OCI-LY7 (cell line): ENCODE measurements around the gene PPCDC. TPM values are rescaled to one million over a fixed set of nuclear protein-coding genes. Genes with fewer than 3 reads are reported as not detected.

ENCODE experiments used
- BruUV-seq: library from RNA; stranded (reverse); fragments of 400-500 nt; replicated peaks from 2 replicates; lab custom pipeline; 2021; lab: Mats Ljungman, UMichigan
- CTCF ChIA-PET: fragments of 300-600 bp; sonication (Branson Sonifier 250); formaldehyde crosslinking; loops from one replicate; lab custom pipeline; 2022; ENCODE audit warnings: antibody characterized with exemption; ENCODE audit not compliant: unreplicated experiment; lab: Charles Lee
- POLR2A ChIA-PET: fragments of 300-600 bp; sonication (Branson Sonifier 250); formaldehyde crosslinking; loops from one replicate; lab custom pipeline; 2022; ENCODE audit warnings: antibody characterized with exemption; lab: Charles Lee
- DNase-seq: peaks from one replicate; pipeline ENCODE4 v3.0.0-alpha.2; 2015; ENCODE audit warnings: low spot score
- H2AFZ ChIP-seq: fragments of 200-600 bp; sonication (generic), shearing (Covaris generic); 2 replicates; pipeline ENCODE4 v1.6.1; 2014; ENCODE audit warnings: mild to moderate bottlenecking, antibody characterized with exemption, low read length, moderate library complexity
- H3K27ac ChIP-seq: fragments of 200-600 bp; sonication (generic); 2 replicates; pipeline ENCODE4 v1.5.1; 2014; ENCODE audit warnings: mixed run types, low read depth, mild to moderate bottlenecking, moderate library complexity, low read length, inconsistent platforms; ENCODE audit not compliant: poor library complexity, severe bottlenecking
- H3K36me3 ChIP-seq: fragments of 200-600 bp; sonication (generic); 2 replicates; pipeline ENCODE4 v1.6.1; 2014; ENCODE audit warnings: mild to moderate bottlenecking, antibody characterized with exemption, low read length, moderate library complexity, mixed read lengths; ENCODE audit not compliant: insufficient read depth
- H3K4me1 ChIP-seq: fragments of 200-600 bp; sonication (generic); 2 replicates; pipeline ENCODE4 v1.5.1; 2014; ENCODE audit warnings: mild to moderate bottlenecking, low read length; ENCODE audit not compliant: insufficient read depth, poor library complexity, severe bottlenecking
- H3K4me2 ChIP-seq: fragments of 200-600 bp; sonication (generic); 2 replicates; pipeline ENCODE4 v1.6.1; 2014; ENCODE audit warnings: mild to moderate bottlenecking, low read length
- H3K4me3 ChIP-seq: fragments of 200-600 bp; sonication (generic); 2 replicates; pipeline ENCODE4 v1.5.1; 2014; ENCODE audit warnings: mild to moderate bottlenecking, low read depth, low read length; ENCODE audit not compliant: poor library complexity, severe bottlenecking
- H3K79me2 ChIP-seq: fragments of 200-600 bp; sonication (generic); 2 replicates; pipeline ENCODE4 v1.6.1; 2016; ENCODE audit warnings: low read depth, mild to moderate bottlenecking, low read length, moderate library complexity, mixed read lengths; ENCODE audit not compliant: insufficient read depth
- H3K9me2 ChIP-seq: fragments of 200-600 bp; sonication (generic); 2 replicates; pipeline ENCODE4 v1.6.1; 2016; ENCODE audit warnings: mild to moderate bottlenecking, low read length, mixed read lengths; ENCODE audit not compliant: insufficient read depth
- H3K9me3 ChIP-seq: fragments of 200-600 bp; sonication (generic); 2 replicates; pipeline ENCODE4 v1.6.1; 2014; ENCODE audit warnings: mild to moderate bottlenecking, mixed run types, low read length, mixed read lengths
- H4K20me1 ChIP-seq: fragments of 200-600 bp; sonication (generic); 2 replicates; pipeline ENCODE4 v1.6.1; 2014; ENCODE audit warnings: mild to moderate bottlenecking, antibody characterized with exemption, low read length, moderate library complexity, mixed read lengths; ENCODE audit not compliant: insufficient read depth
- CTCF ChIP-seq: fragments of 200-600 bp; sonication (generic); conservative IDR thresholded peaks from 2 replicates; pipeline ENCODE4 v1.5.1; 2014; ENCODE audit warnings: mild to moderate bottlenecking, antibody characterized with exemption, low read length, moderate library complexity, mixed read lengths
- EZH2phosphoT487 ChIP-seq: fragments of 200-600 bp; sonication (generic); IDR thresholded peaks from 2 replicates; pipeline ENCODE4 v1.6.1; 2018; ENCODE audit warnings: low read depth, borderline replicate concordance, mild to moderate bottlenecking, mixed run types, antibody characterized with exemption, low read length, moderate library complexity, mixed read lengths
- intact Hi-C: fragments of 100-400 bp; cut with micrococcal nuclease; formaldehyde crosslinking; loops from one replicate; pipeline ENCODE4 v1.10.0; 2022; ENCODE audit not compliant: unreplicated experiment
- total RNA-seq, 2 experiments: library from RNA; depleted of rRNA in 1 of 2; stranded (reverse); fragments of >200 nt in 1 of 2; shearing (Covaris generic) in 1 of 2; gene quantifications; 2 replicates each; pipeline ENCODE4 v1.2.3, GENCODE V29; 2014 to 2022

Gene PPCDC
- total RNA-seq, 2 experiments from 2014 or later: 44.3 to 48.3 TPM

- Histone ChIP-seq H2AFZ (no peak overlapping the region), H3K27ac (no peak overlapping the region), H3K4me1 (peaks cover 21% of the 10 kb centered on the region), H3K9me3 (no peaks in the 10 kb centered on the region), H3K9me2 (no peaks in the 10 kb centered on the region), H3K4me2 (no peak overlapping the region), H3K79me2 (no peaks in the 10 kb centered on the region), H3K4me3 (no peak overlapping the region), H3K36me3 (peaks cover 65% of the 10 kb centered on the region), H4K20me1 (no peaks in the 10 kb centered on the region)
- no peak for TF ChIP-seq CTCF
- no peak for TF ChIP-seq EZH2phosphoT487
- no TSS peak for BruUV-seq
- DNase-seq: no peak
- intact Hi-C loops: no loop called here
- ChIA-PET POLR2A (interaction anchor here (0.8 kb wide), 1 partner anchor 28 kb away, joined by 3 read pairs; no protein-coding TSS in a partner anchor), CTCF (no interaction called here)
Observed at GRCh38 chr15:75036212-75036616, 12.8 kb downstream of the PPCDC start.

GRCh38 chr15:75037685-75038084 lies 14.3 kb downstream of the PPCDC start:
- intact Hi-C loops: no loop called here
- no peaks in the 10 kb centered on the region for H4K20me1 ChIP-seq
- H3K9me2 ChIP-seq: no peaks in the 10 kb centered on the region
- H3K27ac ChIP-seq: no peak overlapping the region
- peaks cover 65% of the 10 kb centered on the region for H3K36me3 ChIP-seq
- H3K9me3 ChIP-seq: no peaks in the 10 kb centered on the region
- no peak overlapping the region for H2AFZ ChIP-seq
- no peak overlapping the region for H3K4me2 ChIP-seq
- no peak for TF ChIP-seq EZH2phosphoT487
- no peak for TF ChIP-seq CTCF
- ChIA-PET POLR2A (interaction anchor here (0.6 kb wide), 1 partner anchor 322 kb away, joined by 5 read pairs; no protein-coding TSS in a partner anchor), CTCF (no interaction called here)
- no peaks in the 10 kb centered on the region for H3K79me2 ChIP-seq
- no peak overlapping the region for H3K4me3 ChIP-seq
- no peak for DNase-seq
- peaks cover 22% of the 10 kb centered on the region for H3K4me1 ChIP-seq
- BruUV-seq: no TSS peak

- H3K9me2 ChIP-seq: no peaks in the 10 kb centered on the region
- H3K27ac ChIP-seq: no peak overlapping the region
- peaks cover 62% of the 10 kb centered on the region for H3K36me3 ChIP-seq
- no peaks in the 10 kb centered on the region for H3K79me2 ChIP-seq
- BruUV-seq: no TSS peak
- POLR2A ChIA-PET: interaction anchor here (0.5 to 0.7 kb wide), 3 partner anchors 101 to 321 kb away, joined by 3 to 5 read pairs (median 3); no protein-coding TSS in a partner anchor
- no peak overlapping the region for H3K4me3 ChIP-seq
- no peaks in the 10 kb centered on the region for H4K20me1 ChIP-seq
- H2AFZ ChIP-seq: no peak overlapping the region
- H3K9me3 ChIP-seq: no peaks in the 10 kb centered on the region
- H3K4me1 ChIP-seq: peaks cover 24% of the 10 kb centered on the region
- CTCF ChIA-PET: no interaction called here
- H3K4me2 ChIP-seq: no peak overlapping the region
- no peak for DNase-seq
- intact Hi-C loops: no loop called here
- no peak for TF ChIP-seq CTCF
- TF ChIP-seq EZH2phosphoT487: no peak
Observed at GRCh38 chr15:75038231-75038630, 14.8 kb downstream of the PPCDC start.
